Neutrophil (primary cell): ENCODE results near the gene GSTO1.

ENCODE experiments used
- H3K27ac ChIP-seq: fragments of 200-600 bp; sonication (generic); 2 replicates; pipeline ENCODE4 v1.5.1; 2016; ENCODE audit warnings: mild to moderate bottlenecking, moderate library complexity
- H3K27me3 ChIP-seq: fragments of 200-600 bp; sonication (generic); 2 replicates; pipeline ENCODE4 v1.6.0; 2016; ENCODE audit warnings: mild to moderate bottlenecking
- H3K36me3 ChIP-seq: fragments of 200-600 bp; sonication (generic); 2 replicates; pipeline ENCODE4 v1.5.1; 2017
- H3K4me1 ChIP-seq, 2 experiments: fragments of 200-600 bp in 1 of 2; sonication (generic) in 1 of 2; 1 replicate in 1 of 2; 2 replicates in 1 of 2; pipeline versions ENCODE4 v1.5.1 to v1.6.1; 2013 to 2016; ENCODE audit warnings: low read depth in 1 of 2, low read length in 1 of 2, mild to moderate bottlenecking in 1 of 2, moderate library complexity in 1 of 2; ENCODE audit not compliant: control insufficient read depth in 1 of 2, insufficient read depth in 1 of 2
- H3K4me3 ChIP-seq, 2 experiments: fragments of 200-600 bp in 1 of 2; sonication (generic) in 1 of 2; 1 replicate in 1 of 2; 2 replicates in 1 of 2; pipeline ENCODE4 v1.5.1; 2013 to 2016; ENCODE audit warnings: low read depth in 1 of 2, low read length in 1 of 2, mild to moderate bottlenecking in 1 of 2, moderate library complexity in 1 of 2
- H3K9me3 ChIP-seq: fragments of 200-600 bp; sonication (generic); 2 replicates; pipeline ENCODE4 v1.5.1; 2016
- TF ChIP-seq, protein P1 (sequence below): fragments of 200-600 bp; sonication (generic); IDR thresholded peaks from 2 replicates; pipeline ENCODE4 v1.5.1; 2016; ENCODE audit warnings: antibody characterized with exemption

The GSTO1 gene

GRCh38 chr10:104277785-104278184, 23.1 kb downstream of the GSTO1 start:
- no peak overlapping the region for H3K4me3 ChIP-seq
- H3K4me1 ChIP-seq = peaks cover 8 to 14% of the 10 kb centered on the region in 2 experiments
- H3K27ac ChIP-seq = no peak overlapping the region
- TF ChIP-seq, protein P1, sequence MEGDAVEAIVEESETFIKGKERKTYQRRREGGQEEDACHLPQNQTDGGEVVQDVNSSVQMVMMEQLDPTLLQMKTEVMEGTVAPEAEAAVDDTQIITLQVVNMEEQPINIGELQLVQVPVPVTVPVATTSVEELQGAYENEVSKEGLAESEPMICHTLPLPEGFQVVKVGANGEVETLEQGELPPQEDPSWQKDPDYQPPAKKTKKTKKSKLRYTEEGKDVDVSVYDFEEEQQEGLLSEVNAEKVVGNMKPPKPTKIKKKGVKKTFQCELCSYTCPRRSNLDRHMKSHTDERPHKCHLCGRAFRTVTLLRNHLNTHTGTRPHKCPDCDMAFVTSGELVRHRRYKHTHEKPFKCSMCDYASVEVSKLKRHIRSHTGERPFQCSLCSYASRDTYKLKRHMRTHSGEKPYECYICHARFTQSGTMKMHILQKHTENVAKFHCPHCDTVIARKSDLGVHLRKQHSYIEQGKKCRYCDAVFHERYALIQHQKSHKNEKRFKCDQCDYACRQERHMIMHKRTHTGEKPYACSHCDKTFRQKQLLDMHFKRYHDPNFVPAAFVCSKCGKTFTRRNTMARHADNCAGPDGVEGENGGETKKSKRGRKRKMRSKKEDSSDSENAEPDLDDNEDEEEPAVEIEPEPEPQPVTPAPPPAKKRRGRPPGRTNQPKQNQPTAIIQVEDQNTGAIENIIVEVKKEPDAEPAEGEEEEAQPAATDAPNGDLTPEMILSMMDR = no peak
- no peaks in the 10 kb centered on the region for H3K36me3 ChIP-seq
- H3K9me3 ChIP-seq = no peaks in the 10 kb centered on the region
- peaks cover 22% of the 10 kb centered on the region for H3K27me3 ChIP-seq

- TF ChIP-seq, protein P1 = no peak
- Histone ChIP-seq H3K36me3 (no peaks in the 10 kb centered on the region), H3K27ac (no peak overlapping the region), H3K27me3 (peaks cover 19% of the 10 kb centered on the region), H3K4me3 (no peak overlapping the region), H3K9me3 (no peaks in the 10 kb centered on the region), H3K4me1 (peaks cover 4 to 10% of the 10 kb centered on the region in 2 experiments)
Observed at GRCh38 chr10:104279550-104280259, 25.0 kb downstream of the GSTO1 start.

DNA sequence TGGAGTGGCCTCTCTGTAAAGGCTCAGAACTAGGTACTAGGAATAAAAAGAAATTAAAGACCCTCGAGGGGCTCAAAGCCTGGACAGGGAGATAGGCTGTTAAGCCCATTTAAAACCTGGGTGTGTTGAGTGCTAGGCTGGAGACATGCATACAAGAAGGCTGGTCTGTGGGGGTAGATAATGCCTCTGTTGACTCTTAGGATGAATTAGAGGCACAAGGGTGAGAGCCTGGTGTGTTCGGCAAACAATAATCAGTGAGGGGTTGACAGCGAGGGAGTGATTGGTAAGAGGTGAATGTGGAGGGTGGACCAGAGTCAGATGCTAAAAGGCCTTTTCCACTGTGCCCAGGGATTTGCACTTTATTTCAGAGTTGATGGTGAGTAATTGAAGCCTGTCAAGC, 27.0 kb downstream of the GSTO1 start:
- Histone ChIP-seq H3K36me3 (no peaks in the 10 kb centered on the region), H3K27me3 (no peaks in the 10 kb centered on the region)

GRCh38 chr10:104284846-104285245, 30.2 kb downstream of the GSTO1 start:
- H3K9me3 ChIP-seq = no peaks in the 10 kb centered on the region
- H3K27me3 ChIP-seq = peaks cover 11% of the 10 kb centered on the region
- no peaks in the 10 kb centered on the region for H3K4me1 ChIP-seq
- TF ChIP-seq, protein P1 = no peak
- H3K36me3 ChIP-seq = no peaks in the 10 kb centered on the region
- H3K4me3 ChIP-seq = no peak overlapping the region
- no peak overlapping the region for H3K27ac ChIP-seq

More for the DNA sequence above, 27.0 kb downstream of the GSTO1 start:
- Histone ChIP-seq H3K4me1 (peaks cover 0 to 6% of the 10 kb centered on the region in 2 experiments), H3K27ac (no peak overlapping the region), H3K9me3 (no peaks in the 10 kb centered on the region), H3K4me3 (no peak overlapping the region)
- TF ChIP-seq, protein P1 = no peak

- H3K27me3 ChIP-seq = peaks cover 11% of the 10 kb centered on the region
- H3K36me3 ChIP-seq = no peaks in the 10 kb centered on the region
- H3K9me3 ChIP-seq = no peaks in the 10 kb centered on the region
- TF ChIP-seq, protein P1 = no peak
- no peak overlapping the region for H3K27ac ChIP-seq
- peaks cover 11 to 12% of the 10 kb centered on the region in 2 experiments for H3K4me1 ChIP-seq
- H3K4me3 ChIP-seq = no peak overlapping the region
Observed at GRCh38 chr10:104286939-104287338, 32.2 kb downstream of the GSTO1 start.
